ENCODE data around the gene S100A1.

The S100A1 gene

DNA sequence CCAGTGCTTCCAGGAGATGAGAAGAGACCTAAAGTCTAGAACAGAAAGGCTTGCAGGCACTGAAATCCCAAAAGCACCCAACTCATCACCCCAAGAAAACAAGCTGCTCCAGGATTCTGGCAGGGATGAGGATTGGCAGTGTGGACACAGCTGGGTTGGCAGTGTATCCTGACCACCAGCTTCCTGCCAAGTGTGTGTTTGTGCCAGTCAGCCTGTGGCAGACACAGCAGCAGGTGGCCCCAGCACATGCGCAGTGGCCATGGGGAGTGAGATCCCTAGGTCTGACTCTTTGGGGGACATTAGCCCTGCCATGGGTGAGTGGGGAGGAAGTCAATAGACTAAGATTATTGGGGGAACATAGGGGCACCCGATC, 21.6 kb downstream of the S100A1 start:
- Histone ChIP-seq H3F3A (ENCODE audit: low read depth) (no peaks in the 10 kb centered on the region), H3K4me3 (ENCODE audit: low read length, poor library complexity, severe bottlenecking) (no peak overlapping the region), H4K20me1 (ENCODE audit: insufficient read depth, low read length, poor library complexity, severe bottlenecking) (peaks cover 4% of the 10 kb centered on the region), H3K9ac (ENCODE audit: low read depth, low read length, poor library complexity, severe bottlenecking) (no peak overlapping the region), H3K9me3 (ENCODE audit: insufficient read depth, low read depth, low read length) (no peaks in the 10 kb centered on the region), H3K9me2 (replicated peaks; ENCODE audit: low read depth, low read length) (no peaks in the 10 kb centered on the region), H3K4me2 (ENCODE audit: low read depth, low read length, poor library complexity, severe bottlenecking) (no peak overlapping the region), H3K36me3 (ENCODE audit: insufficient read depth, low read length) (peaks cover 18% of the 10 kb centered on the region; the same call in 1 of the 2 replicates), H3K27me3 (ENCODE audit: insufficient read depth, low read length, poor library complexity, severe bottlenecking) (no peaks in the 10 kb centered on the region), H3K79me2 (ENCODE audit: insufficient read depth, low read length) (no peaks in the 10 kb centered on the region), H3K4me1 (ENCODE audit: insufficient read depth, low read length, poor library complexity, severe bottlenecking) (peaks cover 4% of the 10 kb centered on the region), H2AFZ (ENCODE audit: low read length) (no peak overlapping the region)
- TF ChIP-seq EZH2phosphoT487 (IDR thresholded peaks at IDR 0.05; ENCODE audit: borderline replicate concordance), result no peak
- TF ChIP-seq, protein P1, sequence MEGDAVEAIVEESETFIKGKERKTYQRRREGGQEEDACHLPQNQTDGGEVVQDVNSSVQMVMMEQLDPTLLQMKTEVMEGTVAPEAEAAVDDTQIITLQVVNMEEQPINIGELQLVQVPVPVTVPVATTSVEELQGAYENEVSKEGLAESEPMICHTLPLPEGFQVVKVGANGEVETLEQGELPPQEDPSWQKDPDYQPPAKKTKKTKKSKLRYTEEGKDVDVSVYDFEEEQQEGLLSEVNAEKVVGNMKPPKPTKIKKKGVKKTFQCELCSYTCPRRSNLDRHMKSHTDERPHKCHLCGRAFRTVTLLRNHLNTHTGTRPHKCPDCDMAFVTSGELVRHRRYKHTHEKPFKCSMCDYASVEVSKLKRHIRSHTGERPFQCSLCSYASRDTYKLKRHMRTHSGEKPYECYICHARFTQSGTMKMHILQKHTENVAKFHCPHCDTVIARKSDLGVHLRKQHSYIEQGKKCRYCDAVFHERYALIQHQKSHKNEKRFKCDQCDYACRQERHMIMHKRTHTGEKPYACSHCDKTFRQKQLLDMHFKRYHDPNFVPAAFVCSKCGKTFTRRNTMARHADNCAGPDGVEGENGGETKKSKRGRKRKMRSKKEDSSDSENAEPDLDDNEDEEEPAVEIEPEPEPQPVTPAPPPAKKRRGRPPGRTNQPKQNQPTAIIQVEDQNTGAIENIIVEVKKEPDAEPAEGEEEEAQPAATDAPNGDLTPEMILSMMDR (conservative IDR thresholded peaks at IDR 0.05; ENCODE audit: low read length), result no peak

DNA sequence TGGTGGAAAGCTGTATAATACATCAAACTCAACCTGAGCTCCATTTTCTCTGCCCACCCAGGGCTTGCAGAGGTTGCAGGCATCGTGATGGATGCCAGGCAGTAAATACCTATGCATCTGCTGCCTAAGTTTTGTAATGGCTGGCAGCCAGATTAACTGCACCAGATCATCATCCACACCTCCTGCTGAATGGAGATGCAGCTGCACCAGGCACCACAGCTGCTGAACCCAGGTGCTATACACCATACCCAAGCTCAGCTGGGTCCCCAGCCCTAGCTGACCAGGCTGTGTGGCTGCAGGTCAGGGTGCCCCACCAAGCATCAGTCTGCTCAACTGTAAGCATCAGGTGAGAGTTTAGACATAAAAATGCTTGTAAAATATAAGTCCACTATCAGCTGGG, 23.5 kb downstream of the S100A1 start:
- no peak overlapping the region for H3K4me3 ChIP-seq (ENCODE audit: low read length, poor library complexity, severe bottlenecking)
- no peaks in the 10 kb centered on the region for H3K79me2 ChIP-seq (ENCODE audit: insufficient read depth, low read length)
- no peaks in the 10 kb centered on the region for H3F3A ChIP-seq (ENCODE audit: low read depth)
- H3K9me3 ChIP-seq (ENCODE audit: insufficient read depth, low read depth, low read length), result no peaks in the 10 kb centered on the region
- H2AFZ ChIP-seq (ENCODE audit: low read length), result no peak overlapping the region
- H3K4me1 ChIP-seq (ENCODE audit: insufficient read depth, low read length, poor library complexity, severe bottlenecking), result peaks cover 4% of the 10 kb centered on the region
- H3K4me2 ChIP-seq (ENCODE audit: low read depth, low read length, poor library complexity, severe bottlenecking), result no peak overlapping the region
- TF ChIP-seq EZH2phosphoT487 (IDR thresholded peaks at IDR 0.05; ENCODE audit: borderline replicate concordance), result no peak
- TF ChIP-seq, protein P1 (conservative IDR thresholded peaks at IDR 0.05; ENCODE audit: low read length), result no peak
- no peaks in the 10 kb centered on the region for H3K9me2 ChIP-seq (replicated peaks; ENCODE audit: low read depth, low read length)
- H4K20me1 ChIP-seq (ENCODE audit: insufficient read depth, low read length, poor library complexity, severe bottlenecking), result no peaks in the 10 kb centered on the region
- no peaks in the 10 kb centered on the region for H3K27me3 ChIP-seq (ENCODE audit: insufficient read depth, low read length, poor library complexity, severe bottlenecking)
- no peak overlapping the region for H3K9ac ChIP-seq (ENCODE audit: low read depth, low read length, poor library complexity, severe bottlenecking)
- no peaks in the 10 kb centered on the region for H3K36me3 ChIP-seq (ENCODE audit: insufficient read depth, low read length)

DNA sequence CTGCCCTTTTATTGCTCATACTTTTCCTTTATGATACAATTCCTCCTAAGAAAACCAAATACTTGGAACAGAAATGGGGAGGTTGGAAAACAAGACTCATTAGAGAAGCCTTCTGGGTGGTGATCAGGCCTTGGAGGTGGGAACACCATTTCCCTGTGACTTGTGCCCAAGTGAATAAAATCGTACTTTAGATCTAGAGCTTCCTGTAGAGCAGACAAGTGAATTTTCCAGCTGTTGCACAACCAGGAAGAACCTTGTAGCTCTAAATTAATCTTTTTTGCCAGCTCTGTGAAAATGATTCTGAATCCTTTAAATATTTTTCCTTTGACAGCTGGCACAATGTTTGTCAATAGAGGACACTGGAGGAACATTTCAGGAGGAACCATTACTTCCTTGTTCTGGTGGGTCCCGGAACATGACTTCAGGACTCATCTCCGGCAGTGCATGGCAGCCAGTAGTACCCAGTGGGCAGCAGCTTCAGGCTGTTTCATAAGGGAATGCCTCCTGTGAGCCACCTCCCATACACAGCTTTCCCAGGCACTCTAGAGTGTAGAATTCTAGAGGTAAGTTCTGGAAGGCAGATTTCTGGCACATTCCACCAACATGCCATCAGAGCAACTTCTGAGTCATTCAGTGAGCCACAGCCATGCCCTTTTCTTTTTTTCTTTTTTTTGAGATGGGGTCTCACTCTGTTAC, 24.7 kb downstream of the S100A1 start:
- no peak overlapping the region for H3K9ac ChIP-seq (ENCODE audit: low read depth, low read length, poor library complexity, severe bottlenecking)
- H3K27me3 ChIP-seq (ENCODE audit: insufficient read depth, low read length, poor library complexity, severe bottlenecking), result no peaks in the 10 kb centered on the region
- H3F3A ChIP-seq (ENCODE audit: low read depth), result no peaks in the 10 kb centered on the region
- TF ChIP-seq, protein P1 (conservative IDR thresholded peaks at IDR 0.05; ENCODE audit: low read length), result no peak
- TF ChIP-seq EZH2phosphoT487 (IDR thresholded peaks at IDR 0.05; ENCODE audit: borderline replicate concordance), result no peak
- H3K79me2 ChIP-seq (ENCODE audit: insufficient read depth, low read length), result no peaks in the 10 kb centered on the region
- H3K4me1 ChIP-seq (ENCODE audit: insufficient read depth, low read length, poor library complexity, severe bottlenecking), result peaks cover 4% of the 10 kb centered on the region
- H3K9me3 ChIP-seq (ENCODE audit: insufficient read depth, low read depth, low read length), result no peaks in the 10 kb centered on the region
- no peak overlapping the region for H3K4me2 ChIP-seq (ENCODE audit: low read depth, low read length, poor library complexity, severe bottlenecking)
- H4K20me1 ChIP-seq (ENCODE audit: insufficient read depth, low read length, poor library complexity, severe bottlenecking), result no peaks in the 10 kb centered on the region
- H3K4me3 ChIP-seq (ENCODE audit: low read length, poor library complexity, severe bottlenecking), result no peak overlapping the region
- H3K9me2 ChIP-seq (replicated peaks; ENCODE audit: low read depth, low read length), result no peaks in the 10 kb centered on the region
- H2AFZ ChIP-seq (ENCODE audit: low read length), result no peak overlapping the region
- no peaks in the 10 kb centered on the region for H3K36me3 ChIP-seq (ENCODE audit: insufficient read depth, low read length)

All from Loucy (cell line).